ENCODE data around the gene FILIP1L. TPM values are rescaled to one million over a fixed set of nuclear protein-coding genes. Genes with fewer than 3 reads are reported as not detected.

FILIP1L gene
- total RNA-seq, 2 donors from 2014 or later = 9.5 to 28.2 TPM

- Histone ChIP-seq H3K27me3 (replicated peaks; ENCODE audit: insufficient read depth) (no peaks in the 10 kb centered on the region), H3K4me3 (no peak overlapping the region), H3K36me3 (no peaks in the 10 kb centered on the region), H3K4me1 (replicated peaks) (no peaks in the 10 kb centered on the region), H3K27ac (no peak overlapping the region), H3K9me3 (no peaks in the 10 kb centered on the region)
- intact Hi-C loops (cut with DNase I) = no loop called here
- TF ChIP-seq POLR2A (IDR thresholded peaks at IDR 0.05) (no peak), CTCF (IDR thresholded peaks at IDR 0.05) (no peak), POLR2AphosphoS5 (IDR thresholded peaks at IDR 0.05) (no peak)
- DNase-seq (ENCODE audit: low spot score) = no peak
- 59% methylated on average over 2 of the region's 2 CpGs for WGBS
Observed at GRCh38 chr3:100029689-100030088, 84.6 kb downstream of the FILIP1L start.

- WGBS = 97% methylated on average over 1 of the region's 1 CpG
- intact Hi-C loops (cut with DNase I) = no loop called here
- H3K4me3 ChIP-seq = no peak overlapping the region
- peaks cover 2% of the 10 kb centered on the region for H3K4me1 ChIP-seq (replicated peaks)
- H3K9me3 ChIP-seq = no peaks in the 10 kb centered on the region
- TF ChIP-seq POLR2A (IDR thresholded peaks at IDR 0.05) = no peak
- no peak for TF ChIP-seq CTCF (IDR thresholded peaks at IDR 0.05)
- TF ChIP-seq POLR2AphosphoS5 (IDR thresholded peaks at IDR 0.05) = no peak
- no peaks in the 10 kb centered on the region for H3K36me3 ChIP-seq
- H3K27ac ChIP-seq = no peak overlapping the region
- DNase-seq (ENCODE audit: low spot score) = no peak
- no peaks in the 10 kb centered on the region for H3K27me3 ChIP-seq (replicated peaks; ENCODE audit: insufficient read depth)
Observed at GRCh38 chr3:100029052-100029451, 85.2 kb downstream of the FILIP1L start.

GRCh38 chr3:100027321-100027720 lies 87.0 kb downstream of the FILIP1L start:
- TF ChIP-seq POLR2AphosphoS5 (IDR thresholded peaks at IDR 0.05) (no peak), POLR2A (IDR thresholded peaks at IDR 0.05) (no peak), CTCF (IDR thresholded peaks at IDR 0.05) (no peak)
- intact Hi-C loops (cut with DNase I) = no loop called here
- no peak overlapping the region for H3K27ac ChIP-seq

GRCh38 chr3:100024520-100025303 lies 89.6 kb downstream of the FILIP1L start:
- 34% methylated on average over 7 of the region's 7 CpGs for WGBS
- TF ChIP-seq POLR2A (IDR thresholded peaks at IDR 0.05) = no peak
- TF ChIP-seq CTCF (IDR thresholded peaks at IDR 0.05) = no peak
- no peak for TF ChIP-seq POLR2AphosphoS5 (IDR thresholded peaks at IDR 0.05)
- Histone ChIP-seq H3K4me3 (no peak overlapping the region), H3K27me3 (replicated peaks; ENCODE audit: insufficient read depth) (no peaks in the 10 kb centered on the region), H3K9me3 (no peaks in the 10 kb centered on the region), H3K36me3 (no peaks in the 10 kb centered on the region), H3K4me1 (replicated peaks) (peaks cover 12% of the 10 kb centered on the region), H3K27ac (peak overlapping the region in 1 of 2 donors; percentile 39)
- DNase-seq (ENCODE audit: low spot score) = no peak
- intact Hi-C loops (cut with DNase I) = no loop called here

More at GRCh38 chr3:100027321-100027720, 87.0 kb downstream of the FILIP1L start:
- WGBS = 90% methylated on average over 1 of the region's 1 CpG
- H3K27me3 ChIP-seq (replicated peaks; ENCODE audit: insufficient read depth) = no peaks in the 10 kb centered on the region
- H3K36me3 ChIP-seq = no peaks in the 10 kb centered on the region
- peaks cover 12% of the 10 kb centered on the region for H3K4me1 ChIP-seq (replicated peaks)
- DNase-seq (ENCODE audit: low spot score) = no peak
- no peak overlapping the region for H3K4me3 ChIP-seq
- H3K9me3 ChIP-seq = no peaks in the 10 kb centered on the region

- WGBS = 38% methylated on average over 1 of the region's 1 CpG
- H3K27me3 ChIP-seq (replicated peaks; ENCODE audit: insufficient read depth) = no peaks in the 10 kb centered on the region
- peaks cover 12% of the 10 kb centered on the region for H3K4me1 ChIP-seq (replicated peaks)
- TF ChIP-seq POLR2AphosphoS5 (IDR thresholded peaks at IDR 0.05) (no peak), POLR2A (IDR thresholded peaks at IDR 0.05) (no peak), CTCF (IDR thresholded peaks at IDR 0.05) (no peak)
- H3K9me3 ChIP-seq = no peaks in the 10 kb centered on the region
- no peak for DNase-seq (ENCODE audit: low spot score)
- H3K4me3 ChIP-seq = no peak overlapping the region
- H3K27ac ChIP-seq = peak overlapping the region; percentile 39 to 55
- H3K36me3 ChIP-seq = no peaks in the 10 kb centered on the region
- intact Hi-C loops (cut with DNase I) = no loop called here
Observed at GRCh38 chr3:100023595-100023994, 90.7 kb downstream of the FILIP1L start.
